Left hindlimb (tissue), 1 donor: ENCODE data around the gene HLA-DMB.

Experiments used
- DNase-seq: peaks from one replicate; pipeline ENCODE4 v3.0.0-alpha.2; 2018

HLA-DMB gene

GRCh38 chr6:32940656-32941213 is at the start of gene HLA-DMB:
Gene HLA-DMB (minus strand): TSS chr6:32941028. CDS start chr6:32940807, 221 bp downstream.
- DNase-seq: no peak

- no peak for DNase-seq
Measured at GRCh38 chr6:32989368-32989767, 48.5 kb upstream of the HLA-DMB start.

GRCh38 chr6:32984622-32985389 is 44.0 kb upstream of the HLA-DMB start:
- peak; percentile 84 for DNase-seq

DNA sequence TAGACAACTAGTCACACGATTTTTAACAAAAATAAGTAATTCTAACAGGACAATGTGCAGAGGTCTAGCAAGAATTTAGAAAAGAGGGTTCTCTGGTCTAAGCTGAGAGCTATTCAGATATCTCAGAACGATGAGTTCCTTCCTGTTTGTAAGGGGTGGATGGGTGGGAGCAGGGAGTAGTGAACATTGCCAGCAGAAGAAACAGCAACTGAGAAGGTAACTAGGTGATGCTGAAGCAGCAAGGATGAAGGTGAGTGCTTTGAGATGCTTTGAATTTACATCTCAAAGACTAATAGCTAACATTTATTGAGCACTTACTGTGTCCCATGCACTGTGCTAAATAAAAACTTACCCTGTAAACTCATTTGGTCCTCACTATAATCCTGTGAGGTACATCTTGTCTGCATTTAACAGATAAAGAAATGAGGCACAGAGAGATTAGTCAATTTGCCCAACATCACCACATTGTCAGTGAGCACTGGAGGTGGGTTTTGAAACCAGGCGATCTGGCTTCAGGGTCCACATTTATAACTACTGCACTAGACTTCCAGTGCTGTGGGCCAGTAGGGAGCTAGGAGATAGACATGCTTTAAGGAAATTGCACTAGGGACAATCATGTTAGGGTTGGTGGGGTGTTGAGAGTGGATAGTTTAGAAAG is 43.3 kb upstream of the HLA-DMB start:
- no peak for DNase-seq

- no peak for DNase-seq
Measured at GRCh38 chr6:32983493-32983848, 42.6 kb upstream of the HLA-DMB start.

GRCh38 chr6:32982702-32983492 is 42.1 kb upstream of the HLA-DMB start:
- no peak for DNase-seq

DNA sequence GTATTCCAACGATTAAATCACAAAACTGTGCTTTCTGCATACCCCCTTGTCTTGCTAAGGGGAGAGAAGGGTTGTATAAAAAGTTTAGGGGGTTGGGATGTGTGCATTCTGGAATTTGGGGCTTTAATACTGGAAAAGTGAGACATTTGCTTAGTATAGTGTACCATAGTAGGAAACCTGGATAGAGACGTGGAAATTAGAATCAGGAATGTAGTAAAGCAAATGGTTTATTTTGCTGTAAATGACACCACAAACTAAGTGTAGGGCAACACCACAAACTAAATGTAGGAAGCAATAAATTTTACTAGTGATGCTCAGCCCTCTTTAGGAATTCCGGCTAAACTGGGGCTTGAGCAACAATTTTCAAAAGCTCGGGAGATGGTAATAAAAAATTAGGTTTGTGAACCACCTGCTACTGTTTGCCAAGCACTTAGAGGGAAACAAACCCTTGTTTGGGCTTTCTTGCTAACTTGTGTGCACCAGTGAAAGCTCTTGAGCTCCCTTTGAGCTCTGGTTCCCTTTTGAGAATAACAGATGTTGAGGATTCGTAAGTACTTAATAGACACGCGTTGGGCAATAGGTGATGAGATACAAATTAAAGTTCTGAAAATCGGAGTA is 41.4 kb upstream of the HLA-DMB start:
- DNase-seq: no peak

GRCh38 chr6:32980488-32981038 is 39.7 kb upstream of the HLA-DMB start:
- DNase-seq: no peak

DNA sequence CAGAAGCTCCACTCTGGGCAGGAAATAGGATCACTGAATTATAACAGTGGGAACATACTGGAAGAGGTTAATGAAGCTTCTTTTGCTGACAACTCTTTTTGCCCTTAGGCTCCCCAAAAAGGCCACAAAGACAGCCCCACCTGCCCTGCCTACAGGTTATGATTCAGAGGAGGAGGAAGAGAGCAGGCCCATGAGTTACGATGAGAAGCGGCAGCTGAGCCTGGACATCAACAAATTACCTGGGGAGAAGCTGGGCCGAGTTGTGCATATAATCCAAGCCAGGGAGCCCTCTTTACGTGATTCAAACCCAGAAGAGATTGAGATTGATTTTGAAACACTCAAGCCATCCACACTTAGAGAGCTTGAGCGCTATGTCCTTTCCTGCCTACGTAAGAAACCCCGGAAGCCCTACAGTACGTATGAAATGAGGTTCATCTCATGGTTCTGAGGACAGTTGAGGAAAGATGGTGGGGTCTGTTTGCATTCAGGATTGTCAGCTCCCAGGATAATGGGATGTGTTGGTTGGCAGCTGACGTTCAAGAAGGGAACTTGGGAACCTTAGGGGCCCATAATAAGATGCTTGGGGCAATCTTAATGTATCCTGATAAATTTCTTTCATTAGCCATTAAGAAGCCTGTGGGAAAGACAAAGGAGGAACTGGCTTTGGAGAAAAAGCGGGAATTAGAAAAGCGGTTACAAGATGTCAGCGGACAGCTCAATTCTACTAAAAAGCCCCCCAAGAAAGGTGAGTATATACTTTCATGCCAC is 39.1 kb upstream of the HLA-DMB start:
- no peak for DNase-seq

GRCh38 chr6:32977953-32978324 is 37.1 kb upstream of the HLA-DMB start:
- no peak for DNase-seq

GRCh38 chr6:32977272-32977952 is 36.6 kb upstream of the HLA-DMB start:
- no peak for DNase-seq

DNA sequence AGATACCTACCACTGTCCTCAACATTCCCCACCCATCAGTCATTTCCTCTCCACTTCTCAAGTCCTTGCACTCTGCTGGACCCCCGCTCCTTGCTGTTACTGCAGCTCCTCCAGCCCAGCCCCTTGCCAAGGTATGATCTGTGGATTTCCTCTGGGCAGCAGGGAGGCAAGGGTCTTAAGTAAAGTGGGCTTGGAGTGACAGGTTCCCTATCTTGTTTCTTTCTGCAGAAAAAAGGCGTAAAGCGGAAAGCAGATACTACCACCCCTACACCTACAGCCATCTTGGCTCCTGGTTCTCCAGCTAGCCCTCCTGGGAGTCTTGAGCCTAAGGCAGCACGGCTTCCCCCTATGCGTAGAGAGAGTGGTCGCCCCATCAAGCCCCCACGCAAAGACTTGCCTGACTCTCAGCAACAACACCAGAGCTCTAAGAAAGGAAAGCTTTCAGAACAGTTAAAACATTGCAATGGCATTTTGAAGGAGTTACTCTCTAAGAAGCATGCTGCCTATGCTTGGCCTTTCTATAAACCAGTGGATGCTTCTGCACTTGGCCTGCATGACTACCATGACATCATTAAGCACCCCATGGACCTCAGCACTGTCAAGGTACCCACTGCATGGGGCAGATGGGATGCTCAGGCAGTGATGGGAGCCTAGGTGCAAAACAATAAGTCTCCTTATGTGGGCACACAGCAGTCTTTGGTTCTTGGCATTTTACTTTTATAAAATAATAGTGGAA is 35.7 kb upstream of the HLA-DMB start:
- DNase-seq: no peak

GRCh38 chr6:32975886-32976285 is 35.1 kb upstream of the HLA-DMB start:
- no peak for DNase-seq

GRCh38 chr6:32974541-32975308 is 33.9 kb upstream of the HLA-DMB start:
- DNase-seq: no peak

GRCh38 chr6:32974016-32974333 is 33.1 kb upstream of the HLA-DMB start:
- no peak for DNase-seq

DNA sequence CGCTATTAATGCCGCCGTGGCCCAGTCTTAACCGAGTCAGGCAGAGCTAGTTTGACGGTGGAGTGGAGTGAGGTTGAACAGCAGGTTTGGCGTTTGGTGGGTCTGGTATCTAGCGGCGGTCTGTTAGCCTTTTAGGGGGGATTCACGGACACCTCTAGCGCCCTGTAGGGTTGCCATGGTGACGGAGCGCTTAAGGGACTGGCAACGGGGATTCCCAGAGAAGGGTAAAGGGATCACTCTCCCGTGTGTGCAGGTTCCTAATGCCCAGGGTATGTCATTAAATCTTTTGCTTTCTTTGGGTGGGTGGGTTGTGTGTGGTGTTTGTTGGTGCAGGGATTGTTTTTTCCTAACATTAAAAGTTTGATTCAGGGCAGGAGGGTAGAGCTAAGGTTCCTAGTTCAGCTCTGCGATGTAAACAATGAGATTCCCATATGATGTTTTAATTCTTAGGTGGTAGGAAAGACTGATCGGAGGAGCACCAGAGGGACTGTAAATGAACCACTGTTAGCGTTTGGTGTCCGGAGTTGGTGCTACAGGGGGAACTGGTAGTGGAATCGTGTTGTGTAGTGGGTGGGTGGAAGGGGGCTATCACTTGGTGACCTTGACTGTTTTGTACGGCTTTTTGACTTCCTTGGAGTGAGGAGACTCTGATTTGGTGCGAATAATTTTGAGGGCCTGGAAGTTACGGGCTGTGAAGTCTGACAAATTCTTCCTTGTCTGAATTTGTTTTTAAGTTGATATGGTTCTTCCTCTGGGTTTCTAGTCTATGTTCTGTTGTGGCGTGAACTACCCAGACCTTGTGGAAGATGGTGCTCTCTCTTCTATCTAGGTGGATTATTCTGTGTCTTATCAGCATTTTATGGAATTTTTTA is 32.6 kb upstream of the HLA-DMB start:
- no peak for DNase-seq

DNA sequence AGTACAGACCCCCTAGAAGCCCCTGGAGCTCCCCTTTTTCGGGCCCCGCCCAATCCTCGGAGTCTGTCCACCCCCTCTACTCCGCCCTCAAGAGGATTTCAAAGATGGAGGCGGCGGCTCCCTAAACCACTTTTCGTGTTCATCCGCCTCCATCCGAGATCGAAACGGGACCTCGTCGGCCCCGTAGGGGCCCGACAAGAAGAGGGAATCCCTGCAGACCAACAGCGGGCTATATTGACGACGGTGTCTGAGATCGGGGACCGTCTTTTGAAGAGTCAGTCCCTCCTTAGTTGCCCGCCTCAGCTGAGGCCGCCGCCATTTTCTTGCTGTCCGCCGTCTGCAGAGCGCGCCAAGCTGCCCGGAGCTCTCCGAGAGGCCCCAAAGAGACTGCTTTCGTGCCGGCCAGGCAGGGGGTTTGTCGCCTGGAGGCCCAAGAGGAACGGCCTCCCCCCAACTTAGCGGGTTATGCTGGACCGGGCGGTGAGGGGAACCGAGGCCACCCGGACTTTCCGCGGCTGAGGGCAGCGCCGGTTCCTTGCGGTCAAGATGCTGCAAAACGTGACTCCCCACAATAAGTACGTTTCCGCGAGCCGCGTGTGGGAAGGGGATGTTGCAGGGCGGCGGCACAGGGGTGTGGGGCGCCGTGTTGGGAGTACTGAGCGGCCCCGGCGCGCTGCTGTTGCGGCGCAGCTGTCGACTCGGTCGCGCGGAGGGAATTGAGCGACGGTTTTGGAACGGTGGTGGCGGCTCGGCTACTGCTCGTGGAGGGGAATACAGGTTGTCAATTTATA is 31.7 kb upstream of the HLA-DMB start:
- no peak for DNase-seq
